PC-3 (cell line): ENCODE data around the gene DLX6. TPM values are rescaled to one million over a fixed set of nuclear protein-coding genes. Genes with fewer than 3 reads are reported as not detected.

Source experiments
- ATAC-seq: fragments of 200-7000 bp; cut with Tn5 transposase; 2 replicates; pipeline ENCODE4 v1.9.1; 2020; ENCODE audit warnings: mild to moderate bottlenecking, moderate library complexity
- BruUV-seq: library from RNA; stranded (reverse); fragments of 400-500 nt; replicated peaks from 2 replicates; lab custom pipeline; 2021; lab: Mats Ljungman, UMichigan
- CTCF ChIA-PET: fragments of 300-600 bp; sonication (Branson Sonifier 250); formaldehyde crosslinking; loops from one replicate; lab custom pipeline; 2022; ENCODE audit warnings: antibody characterized with exemption; lab: Charles Lee
- POLR2A ChIA-PET: fragments of 300-600 bp; sonication (Branson Sonifier 250); formaldehyde crosslinking; loops from one replicate; lab custom pipeline; 2022; ENCODE audit warnings: antibody characterized with exemption; ENCODE audit not compliant: unreplicated experiment; lab: Charles Lee
- DNase-seq: peaks from one replicate; pipeline ENCODE4 v3.0.0-alpha.2; 2015
- H2AFZ ChIP-seq: fragments of 300-600 bp; sonication (generic); 2 replicates; pipeline ENCODE4 v1.6.0; 2016; ENCODE audit warnings: antibody characterized with exemption, low read length
- H3F3A ChIP-seq: fragments of 300-600 bp; sonication (generic); one replicate; pipeline ENCODE4 v1.6.0; 2017; ENCODE audit warnings: antibody characterized with exemption, low read length, control low read depth, mild to moderate bottlenecking; ENCODE audit not compliant: unreplicated experiment
- H3K27ac ChIP-seq: fragments of 300-600 bp; sonication (generic); 2 replicates; pipeline ENCODE4 v1.5.1; 2016; ENCODE audit warnings: mild to moderate bottlenecking, low read length
- H3K27me3 ChIP-seq: fragments of 300-600 bp; sonication (generic); 2 replicates; pipeline ENCODE4 v1.6.1; 2016; ENCODE audit warnings: low read length, mixed read lengths
- H3K36me3 ChIP-seq: fragments of 300-600 bp; sonication (generic); 2 replicates; pipeline ENCODE4 v1.6.1; 2016; ENCODE audit warnings: low read depth, mixed run types, low read length, mixed read lengths
- H3K4me1 ChIP-seq: fragments of 300-600 bp; sonication (generic); 2 replicates; pipeline ENCODE4 v1.5.1; 2016; ENCODE audit warnings: low read length; ENCODE audit not compliant: insufficient read depth
- H3K4me2 ChIP-seq: fragments of 300-600 bp; sonication (generic); 2 replicates; pipeline ENCODE4 v1.6.0; 2016; ENCODE audit warnings: low read length
- H3K4me3 ChIP-seq: fragments of 300-600 bp; sonication (generic); 2 replicates; pipeline ENCODE4 v1.5.1; 2016; ENCODE audit warnings: mild to moderate bottlenecking, low read length, mixed read lengths
- H3K79me2 ChIP-seq: fragments of 300-600 bp; sonication (generic); 2 replicates; pipeline ENCODE4 v1.6.1; 2017; ENCODE audit warnings: low read length, mixed read lengths
- H3K9ac ChIP-seq: fragments of 300-600 bp; sonication (generic); 2 replicates; pipeline ENCODE4 v1.6.0; 2016; ENCODE audit warnings: mild to moderate bottlenecking, low read length
- H3K9me2 ChIP-seq: fragments of 300-600 bp; sonication (generic); replicated peaks from 2 replicates; pipeline ENCODE4 v1.6.1; 2016; ENCODE audit warnings: mixed run types, low read length, mixed read lengths
- H3K9me3 ChIP-seq: fragments of 300-600 bp; sonication (generic); 2 replicates; pipeline ENCODE4 v1.6.1; 2016; ENCODE audit warnings: low read length, mixed read lengths
- H4K20me1 ChIP-seq: fragments of 300-600 bp; sonication (generic); 2 replicates; pipeline ENCODE4 v1.6.1; 2016; ENCODE audit warnings: low read length, mixed read lengths
- CTCF ChIP-seq: fragments of 300-600 bp; sonication (generic); conservative IDR thresholded peaks from 2 replicates; pipeline ENCODE4 v1.5.1; 2017; ENCODE audit warnings: antibody characterized with exemption, low read depth, mild to moderate bottlenecking, low read length
- EZH2 ChIP-seq: fragments of 300-600 bp; sonication (generic); IDR thresholded peaks from one replicate; pipeline ENCODE4 v1.6.1; 2017; ENCODE audit warnings: antibody characterized with exemption, mild to moderate bottlenecking, low read length; ENCODE audit not compliant: unreplicated experiment
- EZH2phosphoT487 ChIP-seq: fragments of 300-600 bp; sonication (generic); IDR thresholded peaks from 2 replicates; pipeline ENCODE4 v1.6.1; 2018; ENCODE audit warnings: mild to moderate bottlenecking, antibody characterized with exemption, low read length, borderline replicate concordance
- intact Hi-C: fragments of 100-400 bp; cut with micrococcal nuclease; formaldehyde crosslinking; loops from 2 replicates; pipeline ENCODE4 v1.9.0; 2023
- total RNA-seq: library from RNA; depleted of rRNA; stranded (reverse); fragments of >200 nt; gene quantifications from 2 replicates; pipeline ENCODE4 v1.2.3, GENCODE V29; 2014

DLX6 gene
- total RNA-seq, 1 experiment from 2014 or later, result not detected

GRCh38 chr7:97011104-97011503 is 5.8 kb downstream of the DLX6 start:
- H3K36me3 ChIP-seq, result no peaks in the 10 kb centered on the region
- no peaks in the 10 kb centered on the region for H4K20me1 ChIP-seq
- DNase-seq (no peak), ATAC-seq (no peak)
- TF ChIP-seq EZH2 (no peak), EZH2phosphoT487 (no peak), CTCF (no peak)
- H3K4me3 ChIP-seq, result no peak overlapping the region
- BruUV-seq, result no TSS peak
- H3K4me2 ChIP-seq, result no peak overlapping the region
- no peaks in the 10 kb centered on the region for H3K79me2 ChIP-seq
- intact Hi-C loops, result no loop called here
- no peak overlapping the region for H2AFZ ChIP-seq
- H3K27ac ChIP-seq, result no peak overlapping the region
- CTCF ChIA-PET, result no interaction called here
- H3K9me3 ChIP-seq, result no peaks in the 10 kb centered on the region
- H3K9ac ChIP-seq, result no peak overlapping the region
- H3K4me1 ChIP-seq, result peaks cover 5% of the 10 kb centered on the region; the same call in 1 of the 2 replicates
- H3F3A ChIP-seq, result no peaks in the 10 kb centered on the region
- POLR2A ChIA-PET, result no interaction called here
- H3K9me2 ChIP-seq, result no peaks in the 10 kb centered on the region
- H3K27me3 ChIP-seq, result peaks cover 62% of the 10 kb centered on the region

GRCh38 chr7:97011536-97012364 is 6.4 kb downstream of the DLX6 start:
- H3K27ac ChIP-seq, result no peak overlapping the region
- H3K9me2 ChIP-seq, result no peaks in the 10 kb centered on the region
- H3K4me1 ChIP-seq, result peaks cover 6% of the 10 kb centered on the region; the same call in 1 of the 2 replicates
- TF ChIP-seq EZH2phosphoT487 (no peak), CTCF (no peak), EZH2 (no peak)
- DNase-seq, result no peak
- ChIA-PET CTCF (no interaction called here), POLR2A (no interaction called here)
- no peak overlapping the region for H3K9ac ChIP-seq
- H3K27me3 ChIP-seq, result peaks cover 62% of the 10 kb centered on the region
- no peaks in the 10 kb centered on the region for H3K79me2 ChIP-seq
- no TSS peak for BruUV-seq
- H3K9me3 ChIP-seq, result no peaks in the 10 kb centered on the region
- H2AFZ ChIP-seq, result no peak overlapping the region
- H3F3A ChIP-seq, result no peaks in the 10 kb centered on the region
- no peak overlapping the region for H3K4me2 ChIP-seq
- no peaks in the 10 kb centered on the region for H4K20me1 ChIP-seq
- no peak overlapping the region for H3K4me3 ChIP-seq
- intact Hi-C loops, result no loop called here
- H3K36me3 ChIP-seq, result no peaks in the 10 kb centered on the region
- ATAC-seq, result no peak
